GM21576 (cell line): ENCODE results near the gene MICA.
A peak's percentile ranks its signal among the peaks of the same experiment; 100 is the strongest.
"Not testable (repeated sequence)": the region's sequence is repeated elsewhere in the genome, so short reads cannot be mapped to it uniquely, and the experiment has no call there.

Source experiments
- ATAC-seq: cut with Tn5 transposase; IDR thresholded peaks from one replicate; pipeline ENCODE4 v1.9.1; 2021; ENCODE audit warnings: mild to moderate bottlenecking, moderate library complexity; ENCODE audit not compliant: unreplicated experiment

Gene MICA

GRCh38 chr6:31379850-31380249 lies 23.5 kb upstream of the MICA start:
- no peak for ATAC-seq

DNA sequence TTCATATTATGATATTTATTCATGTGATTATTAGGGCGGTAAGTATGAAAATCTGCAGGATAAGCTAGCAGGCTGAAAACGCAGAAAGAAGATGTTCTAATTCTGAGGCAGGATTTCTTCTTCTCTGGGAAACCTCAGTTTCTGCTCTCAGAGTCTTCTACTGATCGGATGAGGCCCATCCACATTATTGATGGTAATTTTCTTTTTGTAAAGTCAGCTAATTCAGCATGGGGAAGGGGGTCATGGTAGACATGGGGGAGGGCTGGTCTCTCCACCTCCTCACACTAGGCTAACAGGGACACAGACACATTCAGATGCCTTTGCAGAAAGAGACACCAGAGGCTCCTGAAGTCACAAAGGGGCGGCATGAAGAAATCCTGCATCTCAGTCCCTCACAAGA lies 21.7 kb upstream of the MICA start:
- no peak for ATAC-seq

- ATAC-seq, result no peak
Measured at GRCh38 chr6:31383149-31383548, 20.2 kb upstream of the MICA start.

GRCh38 chr6:31385041-31385440 lies 18.4 kb upstream of the MICA start:
- ATAC-seq, result no peak

DNA sequence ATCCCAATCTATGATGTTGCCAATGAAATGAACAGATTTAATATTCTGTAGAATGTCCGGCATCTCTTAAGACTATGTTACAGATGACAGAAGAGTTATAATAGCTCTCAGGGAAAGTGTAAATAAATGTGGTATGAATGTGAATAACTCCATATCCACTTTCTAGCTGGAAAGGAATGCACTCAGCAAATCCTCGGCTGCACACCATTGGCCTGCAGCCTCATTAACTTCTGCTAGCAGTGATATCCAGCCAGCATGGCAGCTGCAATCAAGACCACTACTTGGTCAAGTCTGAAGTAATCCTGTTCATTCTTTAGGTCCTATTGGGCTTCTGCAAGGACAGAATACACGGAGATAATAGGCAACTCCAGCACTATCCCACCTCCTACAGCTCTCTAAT lies 17.3 kb upstream of the MICA start:
- ATAC-seq, result no peak

DNA sequence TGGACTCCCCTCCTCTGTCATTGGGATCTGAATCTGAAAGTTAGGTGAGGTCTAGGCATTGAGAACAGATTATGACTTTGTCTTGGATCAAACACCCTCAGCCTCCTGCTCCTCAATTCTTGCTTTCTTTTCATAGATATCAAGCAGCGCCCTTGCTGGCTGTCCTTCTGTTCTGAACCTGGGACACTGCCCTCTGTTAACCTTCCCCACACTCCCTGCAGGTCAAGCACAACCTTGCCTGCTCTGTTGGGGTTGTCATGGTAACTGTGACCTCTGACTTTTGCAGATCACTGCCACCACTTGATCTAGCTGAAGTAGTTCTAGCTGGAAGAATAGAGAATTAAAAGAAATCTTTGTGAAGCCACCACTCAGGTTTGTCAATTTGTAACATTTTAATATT lies 16.4 kb upstream of the MICA start:
- ATAC-seq, result no peak

- ATAC-seq, result not testable (repeated sequence)
Measured at GRCh38 chr6:31388916-31389801, 14.2 kb upstream of the MICA start.

DNA sequence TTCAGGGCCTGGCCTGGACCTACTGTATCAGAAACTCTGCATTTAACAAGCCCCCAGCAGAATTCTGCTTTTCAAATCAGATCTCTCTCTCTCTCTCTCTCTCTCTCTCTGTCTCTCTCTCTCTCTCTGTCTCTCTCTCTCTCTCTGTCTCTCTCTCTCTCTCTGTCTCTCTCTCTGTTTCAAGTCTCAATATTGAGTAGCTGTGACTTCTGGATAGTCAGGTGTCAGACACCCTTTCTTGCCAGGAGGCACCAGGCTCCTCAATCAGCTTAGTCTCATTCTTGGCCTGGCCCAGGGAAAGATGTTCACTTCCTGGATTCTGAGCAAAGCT lies 13.6 kb upstream of the MICA start:
- ATAC-seq, result not testable (repeated sequence)

- ATAC-seq, result no peak
Measured at GRCh38 chr6:31393932-31394331, 9.5 kb upstream of the MICA start.

DNA sequence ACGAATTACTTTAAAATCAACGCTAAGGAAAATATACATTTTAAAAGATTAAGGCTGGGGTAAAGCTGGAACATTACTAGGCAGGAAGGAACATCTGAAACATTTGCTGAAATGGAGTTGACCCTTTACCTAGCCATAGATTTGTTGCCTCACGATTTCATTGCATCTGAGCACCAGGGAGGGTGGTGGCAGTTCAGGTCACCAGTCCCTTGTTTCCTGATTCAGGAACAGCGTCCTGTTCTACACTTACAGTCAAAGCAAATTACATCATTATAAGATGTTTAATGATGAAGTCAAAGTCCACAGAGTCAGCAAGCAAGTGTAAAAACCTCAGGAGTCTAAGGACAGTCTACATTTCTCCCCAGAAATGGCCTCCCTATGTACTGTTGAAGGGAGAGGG lies 9.0 kb upstream of the MICA start:
- ATAC-seq, result no peak

GRCh38 chr6:31395832-31396231 lies 7.6 kb upstream of the MICA start:
- no peak for ATAC-seq

DNA sequence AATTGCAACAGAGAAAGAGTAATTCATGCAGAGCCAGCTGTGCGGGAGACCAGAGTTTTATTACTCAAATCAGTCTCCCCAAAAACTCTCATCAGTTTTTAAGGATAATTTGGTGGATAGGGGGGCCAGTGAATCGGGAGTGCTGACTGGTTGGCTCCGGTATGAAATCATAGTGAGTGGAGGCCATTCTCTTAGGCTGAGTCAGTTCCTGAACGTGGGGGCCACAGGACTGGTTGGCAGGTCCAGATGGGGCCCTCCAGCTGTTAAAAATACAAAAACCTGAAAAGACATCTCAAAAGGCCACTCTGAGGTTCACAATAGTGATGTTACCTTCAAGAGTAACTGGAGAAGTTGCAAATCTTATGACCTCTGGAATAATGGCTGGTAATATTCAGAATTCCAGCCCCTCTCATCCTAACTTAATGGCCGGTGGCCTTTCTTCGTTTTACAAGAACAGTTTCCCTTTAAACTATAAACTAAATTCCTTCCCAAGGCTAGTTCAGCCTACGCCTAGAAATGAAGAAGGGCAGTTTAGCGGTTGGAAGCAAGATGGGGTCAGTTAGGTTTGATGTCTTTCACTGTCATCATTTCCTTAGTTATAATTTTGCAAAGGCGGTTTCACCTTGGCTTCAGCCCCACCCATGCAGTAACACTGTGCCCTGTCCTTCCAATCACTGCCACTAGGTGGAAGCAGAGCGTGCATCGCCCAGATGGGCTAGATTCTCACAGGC lies 6.8 kb upstream of the MICA start:
- ATAC-seq, result no peak

GRCh38 chr6:31397153-31397499 lies 6.3 kb upstream of the MICA start:
- not testable (repeated sequence) for ATAC-seq

GRCh38 chr6:31397901-31398525 lies 5.4 kb upstream of the MICA start:
- ATAC-seq, result no peak

DNA sequence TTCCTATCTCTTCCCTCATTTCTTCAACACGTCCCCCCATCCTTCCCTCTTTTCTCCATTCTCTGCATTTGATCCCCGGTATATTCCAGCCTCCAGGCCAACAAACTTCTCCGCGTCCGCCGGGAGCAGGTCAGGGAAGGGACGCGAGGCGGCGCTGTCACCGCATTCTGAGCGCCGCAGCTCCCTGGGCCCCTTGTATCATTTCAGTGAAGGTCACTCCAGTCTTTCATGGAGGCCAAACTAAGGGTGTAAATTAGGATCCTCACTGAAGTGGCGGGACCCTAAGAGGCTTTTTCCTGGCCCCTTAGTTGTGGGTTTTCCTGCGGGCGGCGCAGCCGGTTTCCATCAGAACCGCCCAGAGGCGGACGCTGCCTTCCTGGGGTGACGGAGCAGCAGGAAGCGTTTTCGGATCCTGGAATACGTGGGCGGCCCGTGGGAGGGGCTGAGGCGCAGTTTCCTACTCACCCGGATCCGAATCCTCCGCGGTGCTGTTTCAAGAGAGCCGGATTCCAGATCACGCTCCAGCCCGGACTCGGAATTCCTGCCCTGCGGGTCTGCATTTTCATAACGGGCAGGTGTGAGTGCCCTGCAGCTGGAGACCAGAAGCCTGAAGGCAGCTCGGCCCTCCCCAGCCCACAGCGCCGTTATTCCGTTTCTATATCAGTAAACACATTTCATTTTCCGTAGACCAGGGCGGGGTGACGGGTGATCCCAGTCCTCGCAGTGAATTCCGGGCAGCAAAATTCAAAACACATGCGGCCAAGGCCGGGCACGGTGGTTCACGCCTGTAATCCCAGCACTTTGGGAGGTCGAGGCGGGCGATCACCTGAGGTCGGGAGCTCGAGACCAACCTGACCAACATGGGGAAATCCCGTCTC lies 3.6 kb upstream of the MICA start:
- peak; percentile 39 for ATAC-seq

GRCh38 chr6:31400467-31401289 lies 2.7 kb upstream of the MICA start:
- peak; percentile 39 for ATAC-seq

- ATAC-seq, result no peak
Measured at GRCh38 chr6:31401403-31401802, 2.0 kb upstream of the MICA start.

- peak; percentile 3 for ATAC-seq
Measured at GRCh38 chr6:31402324-31403282, 792 bp upstream of the MICA start.

GRCh38 chr6:31404061-31404364 lies 618 bp downstream of the MICA start:
- ATAC-seq, result not testable (repeated sequence)
